ENCODE results near the gene UBE2V1.

UBE2V1 gene

GRCh38 chr20:50039706-50040431 lies 73.1 kb downstream of the UBE2V1 start:
- no peak overlapping the region for H3K4me2 ChIP-seq
- peaks cover 3% of the 10 kb centered on the region; the same call in 1 of the 2 replicates for H3K27me3 ChIP-seq (ENCODE audit: insufficient read depth, low read depth)
- H3K79me2 ChIP-seq (ENCODE audit: insufficient read depth, low read depth) = no peaks in the 10 kb centered on the region
- H3K9ac ChIP-seq = no peak overlapping the region
- no peak for TF ChIP-seq CTCF (conservative IDR thresholded peaks at IDR 0.05; ENCODE audit: low read depth, low read length)
- no peak overlapping the region for H3K27ac ChIP-seq
- no peaks in the 10 kb centered on the region for H3K36me3 ChIP-seq (ENCODE audit: insufficient read depth)
- no peaks in the 10 kb centered on the region for H4K20me1 ChIP-seq (ENCODE audit: insufficient read depth)
- no peaks in the 10 kb centered on the region for H3K4me1 ChIP-seq (ENCODE audit: low read depth, poor library complexity, severe bottlenecking)
- H3K4me3 ChIP-seq (IDR thresholded peaks at IDR 0.05; ENCODE audit: insufficient read depth, low read depth, low read length) = no peak overlapping the region
- H2AFZ ChIP-seq (ENCODE audit: low read depth) = no peak overlapping the region

GRCh38 chr20:50038574-50038991 lies 74.4 kb downstream of the UBE2V1 start:
- Histone ChIP-seq H3K9ac (no peak overlapping the region), H3K27ac (no peak overlapping the region), H2AFZ (ENCODE audit: low read depth) (no peak overlapping the region), H3K4me1 (ENCODE audit: low read depth, poor library complexity, severe bottlenecking) (no peaks in the 10 kb centered on the region), H3K4me2 (no peak overlapping the region), H3K4me3 (IDR thresholded peaks at IDR 0.05; ENCODE audit: insufficient read depth, low read depth, low read length) (no peak overlapping the region), H3K79me2 (ENCODE audit: insufficient read depth, low read depth) (no peaks in the 10 kb centered on the region), H3K27me3 (ENCODE audit: insufficient read depth, low read depth) (peaks cover 3% of the 10 kb centered on the region; the same call in 1 of the 2 replicates), H3K36me3 (ENCODE audit: insufficient read depth) (no peaks in the 10 kb centered on the region), H4K20me1 (ENCODE audit: insufficient read depth) (no peaks in the 10 kb centered on the region)
- no peak for TF ChIP-seq CTCF (conservative IDR thresholded peaks at IDR 0.05; ENCODE audit: low read depth, low read length)

DNA sequence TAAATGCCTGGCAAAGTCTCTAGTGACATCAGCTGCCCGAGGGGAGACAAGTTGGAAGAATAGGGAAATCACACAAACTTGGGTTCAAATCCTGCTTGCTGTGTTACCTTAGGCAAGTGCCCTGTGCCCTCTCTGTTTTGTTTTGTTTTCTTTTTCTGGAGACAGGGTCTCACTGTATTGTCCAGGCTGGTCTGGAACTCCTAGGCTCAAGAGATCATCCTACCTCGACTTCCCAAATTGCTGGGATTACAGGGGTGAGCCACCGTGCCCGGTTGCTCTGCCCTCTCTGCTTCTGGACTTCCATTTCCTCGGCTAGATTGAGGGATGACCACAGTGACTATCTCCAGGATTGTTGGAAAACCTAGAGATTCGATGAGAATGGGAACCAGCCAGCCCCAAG lies 74.8 kb downstream of the UBE2V1 start:
- no peak overlapping the region for H3K9ac ChIP-seq
- H4K20me1 ChIP-seq (ENCODE audit: insufficient read depth) = no peaks in the 10 kb centered on the region
- no peaks in the 10 kb centered on the region for H3K79me2 ChIP-seq (ENCODE audit: insufficient read depth, low read depth)
- no peak overlapping the region for H3K4me2 ChIP-seq
- no peaks in the 10 kb centered on the region for H3K36me3 ChIP-seq (ENCODE audit: insufficient read depth)
- H2AFZ ChIP-seq (ENCODE audit: low read depth) = no peak overlapping the region
- no peak overlapping the region for H3K27ac ChIP-seq
- no peaks in the 10 kb centered on the region for H3K4me1 ChIP-seq (ENCODE audit: low read depth, poor library complexity, severe bottlenecking)
- peaks cover 3% of the 10 kb centered on the region; the same call in 1 of the 2 replicates for H3K27me3 ChIP-seq (ENCODE audit: insufficient read depth, low read depth)
- no peak overlapping the region for H3K4me3 ChIP-seq (IDR thresholded peaks at IDR 0.05; ENCODE audit: insufficient read depth, low read depth, low read length)
- no peak for TF ChIP-seq CTCF (conservative IDR thresholded peaks at IDR 0.05; ENCODE audit: low read depth, low read length)

DNA sequence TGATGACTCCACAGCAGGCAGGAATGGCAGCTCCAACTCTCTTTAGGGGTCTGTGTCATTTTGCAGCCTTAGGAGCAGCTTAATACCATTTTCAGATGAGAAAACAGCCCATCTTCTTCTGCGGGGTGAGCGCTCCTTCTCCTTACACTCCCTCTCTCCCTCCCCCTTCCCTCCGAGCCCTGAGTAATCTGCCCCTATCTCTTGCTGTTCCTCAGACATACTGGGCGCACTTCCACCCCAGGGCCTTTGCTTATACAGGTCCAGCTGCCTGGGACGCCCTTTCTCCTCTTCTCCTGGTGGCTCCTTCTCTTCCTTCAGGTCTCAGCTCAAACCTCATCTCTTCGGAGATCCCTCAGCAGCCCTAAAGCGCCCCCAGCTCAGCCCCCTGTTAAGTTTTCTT lies 75.4 kb downstream of the UBE2V1 start:
- Histone ChIP-seq H3K36me3 (ENCODE audit: insufficient read depth) (no peaks in the 10 kb centered on the region), H3K4me3 (IDR thresholded peaks at IDR 0.05; ENCODE audit: insufficient read depth, low read depth, low read length) (no peak overlapping the region), H4K20me1 (ENCODE audit: insufficient read depth) (no peaks in the 10 kb centered on the region), H3K4me1 (ENCODE audit: low read depth, poor library complexity, severe bottlenecking) (no peaks in the 10 kb centered on the region), H3K79me2 (ENCODE audit: insufficient read depth, low read depth) (no peaks in the 10 kb centered on the region), H3K9ac (no peak overlapping the region), H3K27me3 (ENCODE audit: insufficient read depth, low read depth) (peaks cover 3% of the 10 kb centered on the region; the same call in 1 of the 2 replicates), H3K4me2 (no peak overlapping the region), H2AFZ (ENCODE audit: low read depth) (no peak overlapping the region), H3K27ac (no peak overlapping the region)
- TF ChIP-seq CTCF (conservative IDR thresholded peaks at IDR 0.05; ENCODE audit: low read depth, low read length) = no peak
